Activated T-helper 1 cell treated with anti-CD3 and anti-CD28 coated beads, Interleukin-12 subunit alpha, Interleukin-12 subunit beta, Interleukin-2, Interleukin-4 antibody, amounts not matched to agents 30 ng/mL and 10 ng/mL and 1 ng/mL, durations not matched to agents 14 hours and 24 hours and 36 hours (primary cell): ENCODE results near the gene IGSF21. TPM values are rescaled to one million over a fixed set of nuclear protein-coding genes. Genes with fewer than 3 reads are reported as not detected.

Experiments used
- DNase-seq: peaks from one replicate; pipeline ENCODE4 v3.0.0; 2021; ENCODE audit warnings: low spot score
- H3K27ac Mint-ChIP-seq: one replicate; pipeline ENCODE4 v1.8.0; 2021; ENCODE audit warnings: mild to moderate bottlenecking, mixed read lengths
- H3K27me3 Mint-ChIP-seq: one replicate; pipeline ENCODE4 v1.8.0; 2022; ENCODE audit warnings: mild to moderate bottlenecking, moderate library complexity, mixed read lengths; ENCODE audit not compliant: insufficient read depth
- H3K36me3 Mint-ChIP-seq: one replicate; pipeline ENCODE4 v1.8.0; 2021; ENCODE audit warnings: low read depth, mixed read lengths
- H3K4me1 Mint-ChIP-seq: one replicate; pipeline ENCODE4 v1.8.0; 2021; ENCODE audit warnings: low read depth, mixed read lengths
- H3K4me3 Mint-ChIP-seq: one replicate; pipeline ENCODE4 v1.8.0; 2021; ENCODE audit warnings: mild to moderate bottlenecking, moderate library complexity, mixed read lengths
- H3K9me3 Mint-ChIP-seq: one replicate; pipeline ENCODE4 v1.8.0; 2021; ENCODE audit warnings: mixed read lengths
- intact Hi-C: fragments of 100-400 bp; cut with micrococcal nuclease; formaldehyde crosslinking; loops from one replicate; pipeline ENCODE4 v1.15.1; 2024
- total RNA-seq: library from RNA; stranded (reverse); gene quantifications from 2 replicates; pipeline ENCODE4 v1.2.3, GENCODE V29; 2022

The IGSF21 gene
- total RNA-seq, 1 donor from 2014 or later, result not detected

GRCh38 chr1:18396247-18396980 lies 288.8 kb downstream of the IGSF21 start:
- peaks cover 4% of the 10 kb centered on the region for H3K27me3 Mint-ChIP-seq
- H3K36me3 Mint-ChIP-seq, result no peaks in the 10 kb centered on the region
- DNase-seq, result no peak
- no peaks in the 10 kb centered on the region for H3K4me1 Mint-ChIP-seq
- no peak overlapping the region for H3K4me3 Mint-ChIP-seq
- H3K9me3 Mint-ChIP-seq, result no peaks in the 10 kb centered on the region
- no peak overlapping the region for H3K27ac Mint-ChIP-seq
- intact Hi-C loops, result no loop called here

GRCh38 chr1:18397641-18398040 lies 290.0 kb downstream of the IGSF21 start:
- Mint-ChIP-seq H3K9me3 (no peaks in the 10 kb centered on the region), H3K27ac (no peak overlapping the region), H3K27me3 (peaks cover 2% of the 10 kb centered on the region), H3K4me1 (no peaks in the 10 kb centered on the region), H3K4me3 (no peak overlapping the region), H3K36me3 (no peaks in the 10 kb centered on the region)
- intact Hi-C loops, result no loop called here
- no peak for DNase-seq

GRCh38 chr1:18398791-18399530 lies 291.4 kb downstream of the IGSF21 start:
- H3K36me3 Mint-ChIP-seq, result no peaks in the 10 kb centered on the region
- H3K27me3 Mint-ChIP-seq, result peaks cover 4% of the 10 kb centered on the region
- H3K9me3 Mint-ChIP-seq, result no peaks in the 10 kb centered on the region
- no peak for DNase-seq
- no peak overlapping the region for H3K27ac Mint-ChIP-seq
- intact Hi-C loops, result no loop called here
- H3K4me3 Mint-ChIP-seq, result no peak overlapping the region
- H3K4me1 Mint-ChIP-seq, result no peaks in the 10 kb centered on the region

- no peak overlapping the region for H3K27ac Mint-ChIP-seq
- no peaks in the 10 kb centered on the region for H3K9me3 Mint-ChIP-seq
- no peak for DNase-seq
- no peaks in the 10 kb centered on the region for H3K4me1 Mint-ChIP-seq
- intact Hi-C loops, result no loop called here
- no peak overlapping the region for H3K4me3 Mint-ChIP-seq
- no peaks in the 10 kb centered on the region for H3K36me3 Mint-ChIP-seq
- H3K27me3 Mint-ChIP-seq, result peaks cover 2% of the 10 kb centered on the region
Measured at GRCh38 chr1:18400347-18401102, 292.9 kb downstream of the IGSF21 start.

GRCh38 chr1:18401921-18402320 lies 294.3 kb downstream of the IGSF21 start:
- no peak for DNase-seq
- Mint-ChIP-seq H3K36me3 (no peaks in the 10 kb centered on the region), H3K9me3 (no peaks in the 10 kb centered on the region), H3K4me3 (no peak overlapping the region), H3K4me1 (no peaks in the 10 kb centered on the region), H3K27ac (no peak overlapping the region), H3K27me3 (peaks cover 2% of the 10 kb centered on the region)
- intact Hi-C loops, result no loop called here

GRCh38 chr1:18404460-18404859 lies 296.9 kb downstream of the IGSF21 start:
- Mint-ChIP-seq H3K4me1 (no peaks in the 10 kb centered on the region), H3K27ac (no peak overlapping the region), H3K27me3 (peaks cover 2% of the 10 kb centered on the region), H3K4me3 (no peak overlapping the region), H3K36me3 (no peaks in the 10 kb centered on the region), H3K9me3 (no peaks in the 10 kb centered on the region)
- no peak for DNase-seq
- intact Hi-C loops, result no loop called here

- H3K4me1 Mint-ChIP-seq, result no peaks in the 10 kb centered on the region
- no peaks in the 10 kb centered on the region for H3K9me3 Mint-ChIP-seq
- no peak overlapping the region for H3K27ac Mint-ChIP-seq
- H3K4me3 Mint-ChIP-seq, result no peak overlapping the region
- DNase-seq, result no peak
- peaks cover 2% of the 10 kb centered on the region for H3K27me3 Mint-ChIP-seq
- no peaks in the 10 kb centered on the region for H3K36me3 Mint-ChIP-seq
- intact Hi-C loops, result no loop called here
Measured at GRCh38 chr1:18407166-18408045, 299.8 kb downstream of the IGSF21 start.

GRCh38 chr1:18408656-18409370 lies 301.2 kb downstream of the IGSF21 start:
- peaks cover 3% of the 10 kb centered on the region for H3K27me3 Mint-ChIP-seq
- H3K36me3 Mint-ChIP-seq, result no peaks in the 10 kb centered on the region
- H3K27ac Mint-ChIP-seq, result no peak overlapping the region
- no peaks in the 10 kb centered on the region for H3K4me1 Mint-ChIP-seq
- no peak overlapping the region for H3K4me3 Mint-ChIP-seq
- H3K9me3 Mint-ChIP-seq, result peaks cover 6% of the 10 kb centered on the region
- no peak for DNase-seq
- intact Hi-C loops, result no loop called here

GRCh38 chr1:18409609-18410237 lies 302.1 kb downstream of the IGSF21 start:
- Mint-ChIP-seq H3K27me3 (peaks cover 1% of the 10 kb centered on the region), H3K27ac (no peak overlapping the region), H3K9me3 (peaks cover 6% of the 10 kb centered on the region), H3K4me1 (no peaks in the 10 kb centered on the region), H3K36me3 (no peaks in the 10 kb centered on the region), H3K4me3 (no peak overlapping the region)
- intact Hi-C loops, result no loop called here
- DNase-seq, result no peak

- Mint-ChIP-seq H3K4me3 (no peak overlapping the region), H3K9me3 (peaks cover 6% of the 10 kb centered on the region)
- intact Hi-C loops, result no loop called here
Measured at GRCh38 chr1:18410407-18410806, 302.8 kb downstream of the IGSF21 start.

GRCh38 chr1:18411321-18411720 lies 303.7 kb downstream of the IGSF21 start:
- no peak overlapping the region for H3K4me3 Mint-ChIP-seq
- DNase-seq, result no peak
- H3K4me1 Mint-ChIP-seq, result no peaks in the 10 kb centered on the region
- H3K27ac Mint-ChIP-seq, result no peak overlapping the region
- no peaks in the 10 kb centered on the region for H3K36me3 Mint-ChIP-seq
- intact Hi-C loops, result no loop called here
- peaks cover 1% of the 10 kb centered on the region for H3K27me3 Mint-ChIP-seq
- peaks cover 6% of the 10 kb centered on the region for H3K9me3 Mint-ChIP-seq

More at GRCh38 chr1:18410407-18410806, 302.8 kb downstream of the IGSF21 start:
- Mint-ChIP-seq H3K36me3 (no peaks in the 10 kb centered on the region), H3K4me1 (no peaks in the 10 kb centered on the region), H3K27ac (no peak overlapping the region), H3K27me3 (peaks cover 1% of the 10 kb centered on the region)
- no peak for DNase-seq
